ENCODE data around the gene TNS3. TPM values are rescaled to one million over a fixed set of nuclear protein-coding genes. Genes with fewer than 3 reads are reported as not detected.
A peak's percentile ranks its signal among the peaks of the same experiment; 100 is the strongest.

The TNS3 gene
- total and polyA plus RNA-seq, 9 of the 15 experiments (the other 6 are each of a cell fraction or from before 2014, with no cell fraction given): 0.20 TPM; not detected in 8

DNA sequence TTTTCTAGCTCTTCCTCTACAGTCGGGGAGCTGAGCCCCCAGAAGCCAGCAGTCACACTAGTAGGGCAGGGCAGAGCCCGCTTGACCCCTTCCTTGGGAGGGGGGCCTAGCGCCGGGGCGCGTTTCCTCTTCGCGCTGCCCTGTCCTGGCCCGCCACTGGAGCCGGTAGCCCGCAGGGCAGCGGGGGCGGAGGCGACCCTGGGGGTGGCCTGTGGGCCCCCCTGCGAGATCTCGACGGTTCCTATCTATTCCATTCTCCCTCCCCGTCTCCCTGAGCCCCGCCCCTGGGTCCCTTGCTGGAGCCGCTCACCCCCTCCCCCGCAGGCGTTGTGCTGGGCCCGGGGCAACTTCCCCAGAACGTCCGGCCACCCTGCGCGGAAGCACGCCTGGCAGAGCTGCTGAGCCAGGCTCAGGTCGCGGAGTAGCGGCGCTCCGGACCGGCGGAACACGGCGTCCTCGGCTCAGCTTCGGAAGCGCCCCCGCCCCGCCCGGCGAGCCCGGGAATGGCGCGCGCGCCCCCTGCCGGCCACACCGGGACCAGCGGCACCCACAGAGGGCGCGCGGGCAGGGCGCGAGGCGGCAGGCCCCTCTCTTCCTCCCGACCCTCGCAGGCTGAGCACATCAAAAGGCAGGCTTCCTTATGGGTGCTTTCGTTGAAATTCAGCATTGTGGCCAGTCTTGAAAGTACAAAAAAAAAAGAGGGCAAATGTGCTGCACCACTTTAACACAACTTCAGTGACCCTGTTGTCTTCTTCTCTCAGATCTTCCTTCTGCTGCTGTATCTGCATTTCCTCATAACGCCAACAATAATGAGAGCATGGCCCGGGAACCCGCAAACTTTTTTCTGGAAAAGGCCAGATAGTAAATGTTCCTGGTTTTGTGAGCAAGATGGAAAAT is 327.6 kb downstream of the TNS3 start (continued):
- TF ChIP-seq NR2C1 (IDR thresholded peaks at IDR 0.05) (no peak), NR2C1 (tag; IDR thresholded peaks at IDR 0.05) (no peak), TCF7L2 (IDR thresholded peaks at IDR 0.05; ENCODE audit: low read depth, low read length) (no peak), RBBP5 (IDR thresholded peaks at IDR 0.05; ENCODE audit: borderline replicate concordance, insufficient read depth, low read length, poor library complexity, severe bottlenecking) (no peak), ZBED1 (IDR thresholded peaks at IDR 0.05) (no peak), RAD21 (CRISPR knock-in tag; conservative IDR thresholded peaks at IDR 0.05 in 1 of 2, IDR thresholded peaks at IDR 0.05 in 1 of 2) (peak; percentile 79 to 86), KLF16 (IDR thresholded peaks at IDR 0.05) (no peak), TSHZ1 (CRISPR knock-in tag; IDR thresholded peaks at IDR 0.05) (no peak), RBM14 (IDR thresholded peaks at IDR 0.05; ENCODE audit: borderline replicate concordance, insufficient read depth, low read depth, low read length) (no peak), PTTG1 (tag; IDR thresholded peaks at IDR 0.05; ENCODE audit: low read depth) (no peak), CEBPG (CRISPR knock-in tag; IDR thresholded peaks at IDR 0.05) (no peak), CEBPG (tag; conservative IDR thresholded peaks at IDR 0.05 in 1 of 2, IDR thresholded peaks at IDR 0.05 in 1 of 2) (no peak), TAF7 (tag; IDR thresholded peaks at IDR 0.05) (no peak), CAMTA2 (CRISPR knock-in tag; conservative IDR thresholded peaks at IDR 0.05) (no peak), ZNF586 (CRISPR knock-in tag; conservative IDR thresholded peaks at IDR 0.05) (no peak)
- TF ChIP-seq, protein P1, sequence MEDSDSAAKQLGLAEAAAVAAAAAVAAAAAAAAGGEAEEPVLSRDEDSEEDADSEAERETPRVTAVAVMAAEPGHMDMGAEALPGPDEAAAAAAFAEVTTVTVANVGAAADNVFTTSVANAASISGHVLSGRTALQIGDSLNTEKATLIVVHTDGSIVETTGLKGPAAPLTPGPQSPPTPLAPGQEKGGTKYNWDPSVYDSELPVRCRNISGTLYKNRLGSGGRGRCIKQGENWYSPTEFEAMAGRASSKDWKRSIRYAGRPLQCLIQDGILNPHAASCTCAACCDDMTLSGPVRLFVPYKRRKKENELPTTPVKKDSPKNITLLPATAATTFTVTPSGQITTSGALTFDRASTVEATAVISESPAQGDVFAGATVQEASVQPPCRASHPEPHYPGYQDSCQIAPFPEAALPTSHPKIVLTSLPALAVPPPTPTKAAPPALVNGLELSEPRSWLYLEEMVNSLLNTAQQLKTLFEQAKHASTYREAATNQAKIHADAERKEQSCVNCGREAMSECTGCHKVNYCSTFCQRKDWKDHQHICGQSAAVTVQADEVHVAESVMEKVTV (CRISPR knock-in tag; IDR thresholded peaks at IDR 0.05): peak; percentile 30; the same call in 1 of the 2 replicates
